HG03342 (cell line): ENCODE data around the gene TRIM17.

Experiments used
- ATAC-seq: cut with Tn5 transposase; IDR thresholded peaks from one replicate; pipeline ENCODE4 v1.9.1; 2021; ENCODE audit warnings: mild to moderate bottlenecking, moderate library complexity; ENCODE audit not compliant: unreplicated experiment

TRIM17 gene

DNA sequence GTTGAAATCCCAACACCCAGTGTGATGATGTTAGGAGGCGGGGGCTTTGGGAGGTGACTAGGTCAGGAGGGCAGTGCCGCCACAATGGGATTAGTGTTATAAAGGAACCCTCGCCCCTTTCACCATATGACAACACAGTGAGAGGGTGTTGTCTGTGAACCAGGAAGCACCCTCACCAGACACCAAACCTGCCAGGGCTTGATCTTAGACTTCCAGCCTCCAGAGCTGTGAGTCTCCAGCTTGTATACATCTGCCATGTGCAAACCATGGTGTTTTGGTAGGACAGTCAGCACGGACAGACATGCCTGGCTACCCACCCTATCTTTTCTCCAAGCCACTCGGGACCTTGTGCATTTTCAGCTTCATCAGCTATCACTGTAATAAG lies 14.0 kb downstream of the TRIM17 start:
- no peak for ATAC-seq

DNA sequence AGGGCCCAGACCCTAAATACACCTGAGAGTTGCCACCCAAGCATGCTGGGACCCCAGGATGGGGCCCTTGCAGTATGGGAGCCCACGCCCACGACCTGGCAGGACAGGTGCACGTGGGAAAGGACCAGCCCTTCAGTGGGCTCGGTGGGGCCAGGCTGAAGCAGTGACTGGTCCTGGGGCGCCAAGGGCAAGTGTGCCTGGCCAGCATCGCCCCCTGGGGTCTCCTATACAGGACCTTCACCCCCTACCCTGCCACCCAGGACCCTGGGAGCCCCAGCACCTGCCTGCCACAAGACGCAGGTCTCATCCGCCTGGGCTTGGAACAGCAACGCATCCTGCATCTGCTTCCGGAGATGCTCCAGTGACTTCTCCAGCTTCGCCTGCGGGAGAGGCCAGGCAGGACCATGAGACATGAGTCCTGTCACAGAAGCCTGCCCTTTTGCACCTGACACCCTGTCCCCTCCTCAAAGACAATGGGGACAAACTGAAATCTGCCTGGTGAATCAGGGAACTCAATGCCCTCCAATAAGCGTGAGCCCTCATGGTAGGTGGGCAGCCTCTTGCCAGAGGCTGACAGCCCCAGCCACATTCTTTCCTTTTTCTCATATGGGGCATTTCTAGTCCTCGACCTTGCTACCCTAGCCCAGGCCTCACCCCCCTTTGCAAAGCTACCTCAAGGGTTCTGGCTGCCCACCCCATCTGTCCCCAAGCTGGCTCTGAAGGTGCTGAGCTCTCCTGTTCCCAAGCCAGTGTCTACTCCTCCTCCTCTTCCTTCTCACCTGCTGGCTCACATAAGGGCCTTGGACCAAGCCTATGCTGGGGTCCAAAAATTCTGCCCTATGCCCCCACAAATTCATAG lies 14.7 kb downstream of the TRIM17 start:
- ATAC-seq, result no peak

DNA sequence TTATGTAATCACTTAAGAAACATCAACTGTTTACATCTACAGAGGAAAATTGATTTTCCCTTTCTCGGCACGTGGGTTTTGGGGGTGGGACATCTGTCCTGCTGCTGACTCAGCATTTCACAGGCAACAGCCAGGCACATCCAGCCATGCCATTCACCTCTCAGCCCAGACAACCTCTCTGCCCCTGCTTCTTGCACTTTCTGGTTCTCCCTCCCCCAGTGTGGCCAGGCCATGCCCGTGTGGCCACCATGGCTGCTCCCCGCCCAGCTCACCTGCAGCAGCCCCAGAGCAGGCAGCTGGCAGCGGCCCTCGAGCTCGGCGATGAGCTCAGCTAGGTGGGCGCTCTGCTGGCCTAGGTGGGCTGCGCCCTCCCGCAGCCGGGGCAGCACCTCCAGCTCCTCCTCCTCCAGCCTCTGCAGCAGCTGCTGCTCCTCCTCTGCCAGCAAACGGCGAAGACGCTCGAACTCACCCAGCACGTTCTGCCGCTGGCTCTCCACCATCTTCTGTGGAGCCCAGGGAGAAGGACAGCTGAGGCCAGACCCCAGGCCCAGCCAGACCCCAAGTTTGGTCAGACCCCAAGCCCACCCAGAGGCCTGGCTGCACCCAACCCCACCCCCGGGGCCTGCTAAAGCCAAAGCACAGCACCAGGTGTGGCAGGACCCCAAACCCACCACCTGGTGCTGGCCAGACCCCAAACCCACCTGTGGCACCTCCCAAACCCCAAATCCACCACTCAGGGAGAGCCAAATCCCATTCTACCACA lies 15.8 kb downstream of the TRIM17 start:
- no peak for ATAC-seq

DNA sequence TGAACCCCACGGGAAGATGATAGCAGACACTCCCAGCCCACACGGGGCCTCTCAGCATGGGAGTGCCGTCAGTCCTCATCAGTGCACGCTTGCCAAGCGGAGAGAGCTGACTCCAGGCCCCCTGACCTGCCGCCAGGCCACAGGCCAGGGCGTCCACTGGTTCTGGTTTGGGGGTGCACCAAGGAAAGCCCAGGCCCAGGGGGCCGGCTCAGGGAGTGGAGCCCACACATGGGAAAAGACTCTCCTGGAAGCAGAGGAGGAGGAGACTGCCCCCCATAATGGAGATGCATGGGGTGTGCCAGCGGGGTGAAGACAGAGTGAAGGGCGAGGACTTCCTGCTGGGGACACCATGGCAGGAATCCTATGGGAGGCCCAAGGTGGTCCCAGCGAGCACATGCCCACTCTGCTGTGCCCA lies 16.4 kb downstream of the TRIM17 start:
- no peak for ATAC-seq

DNA sequence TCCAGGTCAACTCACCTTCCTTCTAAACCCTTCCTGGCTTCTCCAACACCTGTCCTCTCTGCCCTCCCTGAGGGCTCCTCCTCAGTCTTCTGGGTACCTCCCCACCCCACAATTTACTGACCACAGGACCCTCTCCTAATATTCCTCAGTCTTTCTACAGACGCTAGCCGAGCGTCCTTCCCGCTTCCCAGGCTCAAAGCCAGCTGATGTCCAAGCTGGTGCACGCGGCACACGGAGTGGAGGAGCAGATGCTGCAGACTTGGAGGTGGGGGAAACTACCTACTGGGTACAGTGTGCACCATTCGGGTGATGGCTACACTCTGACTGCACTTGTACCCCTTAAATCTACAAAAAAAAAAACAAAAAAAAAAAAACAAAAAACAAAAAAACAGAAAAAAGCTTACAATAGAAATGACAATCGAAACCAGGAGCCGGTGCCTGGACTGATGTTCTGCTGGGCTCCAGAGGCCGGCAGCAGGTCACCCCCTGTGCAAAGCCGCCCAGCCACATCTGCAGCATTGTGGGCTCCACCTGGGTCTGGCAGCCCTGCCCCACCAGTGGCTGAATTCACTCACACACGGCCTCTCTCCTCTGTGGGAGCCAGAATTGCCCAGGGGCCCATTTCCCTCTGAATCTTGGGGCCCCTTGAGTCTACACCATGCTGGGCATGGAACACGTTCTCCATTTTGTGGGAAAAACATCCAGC lies 17.0 kb downstream of the TRIM17 start:
- ATAC-seq, result no peak

DNA sequence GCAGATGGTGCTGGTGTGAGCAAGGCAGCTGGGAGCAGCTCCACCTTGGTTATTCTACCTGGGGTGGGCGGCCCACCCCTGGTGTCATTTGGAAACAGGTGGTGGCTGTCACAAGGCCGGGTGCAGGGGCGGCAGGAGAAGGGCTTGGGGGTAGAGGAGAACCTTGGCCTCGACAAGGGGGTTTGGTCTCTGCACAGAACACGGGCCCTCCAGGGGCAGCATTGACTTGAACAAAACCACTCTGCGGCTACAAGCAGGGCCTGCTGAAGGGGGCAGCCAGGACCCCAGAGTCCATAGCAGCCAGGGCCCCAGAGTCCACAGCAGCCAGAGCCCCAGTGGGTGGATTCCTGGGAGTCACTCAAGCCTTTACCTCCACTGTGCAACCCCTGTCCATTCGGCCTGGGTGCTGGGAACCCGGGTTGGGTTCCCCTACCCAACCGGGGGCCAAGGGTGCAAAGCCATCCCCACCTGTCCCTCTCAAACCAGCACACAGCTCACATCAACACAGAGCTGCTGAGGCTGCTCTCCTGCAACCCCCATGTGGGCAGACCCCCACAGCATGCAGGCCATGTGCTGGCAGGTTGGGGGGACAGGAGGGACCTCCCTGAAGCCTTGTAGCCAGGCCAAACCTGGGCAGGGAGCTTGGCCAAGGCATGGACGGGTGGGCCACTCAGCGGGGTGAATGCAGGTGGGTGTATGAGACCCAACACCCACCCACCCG lies 17.8 kb downstream of the TRIM17 start:
- ATAC-seq, result no peak

DNA sequence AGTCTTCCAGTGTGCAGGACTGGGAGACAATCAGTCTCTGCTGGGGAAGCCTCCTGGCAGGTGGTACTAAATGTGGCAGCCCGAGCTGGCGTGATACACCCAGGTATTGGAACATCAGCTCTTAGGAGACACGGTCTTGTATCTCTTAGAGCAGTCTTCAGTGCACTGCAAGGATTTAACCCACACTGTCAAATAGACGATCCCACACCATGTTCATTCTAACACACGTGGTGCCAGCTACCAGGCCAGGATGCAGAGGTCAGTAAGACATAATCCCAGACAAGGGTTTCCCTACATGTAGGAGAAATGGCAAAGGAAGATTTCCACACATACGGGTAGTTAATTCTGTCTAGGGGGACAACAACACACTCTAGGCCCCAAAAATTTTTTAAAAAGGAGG lies 18.7 kb downstream of the TRIM17 start:
- no peak for ATAC-seq

DNA sequence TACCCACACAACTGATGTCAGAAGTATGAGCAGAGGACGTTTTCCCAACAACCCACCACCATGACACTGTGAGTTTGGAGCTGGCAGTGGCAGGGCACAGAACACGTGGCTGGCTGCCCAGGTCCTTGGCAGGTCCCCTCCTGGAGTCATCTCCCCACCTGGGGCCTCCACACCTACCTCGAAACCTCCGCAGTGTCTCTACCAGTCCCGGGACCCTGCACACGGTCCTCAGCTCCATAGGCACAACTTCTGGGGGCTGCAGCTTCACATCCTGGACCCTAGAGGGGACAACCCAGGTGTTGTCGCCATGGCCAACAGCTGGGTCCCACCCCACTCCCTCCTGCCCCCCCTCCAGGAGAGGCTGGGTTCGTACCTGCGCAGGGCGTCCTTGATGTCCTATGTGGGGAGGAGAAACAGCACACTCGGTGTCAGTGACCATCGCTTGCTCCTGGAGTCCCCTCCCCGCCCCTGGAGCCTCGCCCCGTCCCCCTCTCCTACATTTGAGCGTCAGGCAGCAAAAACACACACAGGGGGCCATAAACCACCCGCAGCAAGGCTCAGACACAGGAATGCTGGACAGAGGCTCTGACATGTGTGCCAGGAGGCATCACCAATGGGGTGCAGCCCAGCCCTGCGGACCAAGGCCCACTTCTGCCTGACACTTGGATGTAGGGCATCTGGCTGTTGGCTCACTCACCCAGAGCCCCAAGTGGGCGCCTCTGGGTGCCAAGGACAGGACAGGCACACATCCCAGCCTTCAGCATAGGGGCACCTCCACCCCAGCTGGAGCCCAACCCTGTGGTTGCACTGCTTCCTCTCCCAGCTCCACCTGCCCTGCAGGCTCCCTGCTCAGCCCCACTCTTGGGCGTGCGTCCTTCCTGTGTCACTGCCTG lies 19.6 kb downstream of the TRIM17 start:
- no peak for ATAC-seq

DNA sequence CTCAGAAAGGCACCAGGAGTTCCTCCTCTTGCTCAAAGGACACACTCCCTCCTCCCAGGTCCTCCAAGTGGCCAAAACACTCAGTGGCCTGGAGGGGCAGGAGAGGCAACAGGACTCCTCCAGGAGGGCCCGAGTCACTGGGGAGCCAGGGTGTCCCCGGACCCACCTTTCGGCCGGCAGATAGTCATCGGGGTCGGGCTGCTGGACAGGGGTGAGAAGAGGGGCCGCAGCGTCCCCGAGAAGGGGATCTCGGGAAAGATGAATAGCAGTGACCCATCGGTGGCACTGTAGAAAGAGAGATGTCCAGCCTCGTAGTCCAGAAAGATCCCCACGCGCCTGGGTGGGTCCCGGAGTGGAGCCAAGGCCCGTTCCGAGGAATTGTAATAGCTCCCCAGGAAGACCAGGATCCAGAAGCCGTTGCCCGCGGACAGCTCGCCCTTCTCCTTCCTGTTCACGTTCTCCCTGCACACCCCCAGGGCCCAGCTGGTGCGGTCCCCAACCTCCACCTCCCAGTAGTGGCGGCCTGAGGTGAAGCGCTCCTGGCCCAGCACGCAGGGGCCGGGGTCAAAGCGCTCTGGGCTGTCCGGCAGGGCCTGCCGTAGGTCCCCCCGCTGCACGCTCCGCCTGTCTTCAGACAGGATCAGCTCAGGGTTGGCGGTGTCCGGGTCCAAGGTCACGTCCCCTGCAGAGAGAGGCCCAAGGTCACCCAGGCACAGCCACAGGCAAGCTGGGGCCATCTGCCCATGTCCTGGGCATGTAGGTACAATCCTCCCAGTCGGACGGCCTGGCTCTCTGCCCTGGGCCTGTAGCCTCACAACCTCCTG lies 21.9 kb downstream of the TRIM17 start:
- ATAC-seq, result no peak

DNA sequence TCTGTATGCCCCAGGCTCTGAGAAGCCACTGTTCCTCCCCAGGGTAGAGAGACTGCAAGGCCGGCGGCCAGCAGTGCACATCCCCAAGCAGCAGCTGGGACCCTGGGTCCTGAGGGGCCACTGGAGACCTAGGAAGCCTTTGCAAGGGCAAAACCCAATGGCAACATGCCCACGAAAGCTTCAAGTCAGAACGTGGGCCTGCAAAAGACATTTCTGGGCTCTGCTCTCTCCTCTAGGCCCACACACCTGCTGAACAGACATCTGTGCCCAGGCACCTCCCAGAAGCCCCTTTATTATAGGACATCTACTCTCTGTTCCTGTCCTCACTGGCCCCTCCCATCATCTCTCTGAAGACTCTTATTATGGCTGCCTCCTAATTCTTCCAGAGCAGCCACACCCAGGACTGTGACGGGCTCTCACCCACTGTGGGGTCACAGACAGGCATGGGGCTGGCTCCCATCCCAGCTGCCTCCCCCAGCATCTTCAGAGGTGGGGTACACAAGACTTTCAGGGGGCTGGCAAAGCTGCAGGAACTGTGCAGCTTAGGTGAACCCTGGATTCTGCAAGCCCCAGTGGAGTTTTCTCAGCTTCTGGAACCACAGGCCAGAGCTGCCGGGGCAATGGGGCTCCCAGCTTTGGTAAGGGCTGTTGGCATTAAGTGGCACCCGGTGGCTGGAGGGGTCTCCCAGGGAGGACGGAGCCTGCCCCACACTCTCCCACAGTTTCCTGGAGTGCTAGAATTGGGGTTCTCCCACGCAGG lies 22.7 kb downstream of the TRIM17 start:
- no peak for ATAC-seq

DNA sequence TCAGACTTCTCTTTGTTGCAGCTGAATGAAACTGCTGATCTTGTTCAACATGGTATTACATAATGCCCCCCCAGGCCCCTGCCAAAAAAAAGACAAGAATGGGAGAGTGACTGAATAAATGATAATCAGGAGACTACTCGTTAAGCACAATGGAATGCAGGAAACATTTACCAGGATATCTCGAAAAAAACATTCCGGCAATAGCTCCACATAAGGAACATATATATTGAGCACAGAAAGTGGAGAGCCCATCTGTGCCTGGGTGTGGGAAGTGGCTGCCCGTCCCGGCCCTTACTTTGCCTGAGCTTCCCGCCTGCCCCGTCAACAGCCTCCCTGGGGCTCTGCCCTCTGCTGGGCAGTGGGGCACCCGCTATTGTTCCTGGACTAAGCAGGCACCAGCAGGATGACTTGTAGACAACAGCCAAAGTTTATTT lies 23.4 kb downstream of the TRIM17 start:
- ATAC-seq, result no peak

DNA sequence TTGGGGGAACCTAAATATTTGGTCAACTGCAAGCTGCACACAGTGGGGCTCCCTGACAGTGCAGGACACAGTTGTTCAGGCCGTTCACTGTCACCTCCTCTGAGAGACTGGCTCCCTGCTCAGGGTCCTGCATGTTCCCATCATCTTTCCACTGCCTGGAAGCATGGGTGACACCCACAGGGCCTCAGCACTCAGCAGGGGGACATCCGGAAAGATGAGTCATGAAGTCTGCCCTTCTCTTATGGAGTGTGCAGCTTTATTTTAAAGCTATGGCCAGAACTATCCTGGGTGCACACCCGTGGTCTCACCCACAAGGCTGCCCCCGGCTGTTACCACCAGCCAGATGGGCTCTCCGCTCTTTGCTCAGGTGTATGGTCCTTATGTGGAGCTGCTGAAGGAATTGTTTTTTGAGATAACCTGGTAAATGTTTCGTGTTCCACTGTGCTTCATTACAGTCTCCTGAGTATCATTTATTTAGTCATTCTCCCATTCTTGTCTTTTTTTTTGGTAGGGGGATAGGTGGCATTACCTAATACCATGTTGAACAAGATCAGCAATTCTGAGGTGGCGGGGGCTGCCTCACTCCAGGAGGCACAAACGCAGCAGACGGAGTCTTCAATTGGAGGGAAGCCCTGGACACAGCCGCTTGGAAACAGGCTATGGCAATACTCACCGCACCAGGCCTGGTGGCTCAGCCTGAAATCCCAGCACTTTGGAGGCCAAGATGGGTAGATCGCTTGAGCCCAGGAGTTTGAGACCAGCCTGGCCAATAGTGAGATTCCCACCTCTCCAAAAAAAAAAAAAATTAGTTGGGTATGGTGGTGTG lies 24.3 kb downstream of the TRIM17 start:
- no peak for ATAC-seq

DNA sequence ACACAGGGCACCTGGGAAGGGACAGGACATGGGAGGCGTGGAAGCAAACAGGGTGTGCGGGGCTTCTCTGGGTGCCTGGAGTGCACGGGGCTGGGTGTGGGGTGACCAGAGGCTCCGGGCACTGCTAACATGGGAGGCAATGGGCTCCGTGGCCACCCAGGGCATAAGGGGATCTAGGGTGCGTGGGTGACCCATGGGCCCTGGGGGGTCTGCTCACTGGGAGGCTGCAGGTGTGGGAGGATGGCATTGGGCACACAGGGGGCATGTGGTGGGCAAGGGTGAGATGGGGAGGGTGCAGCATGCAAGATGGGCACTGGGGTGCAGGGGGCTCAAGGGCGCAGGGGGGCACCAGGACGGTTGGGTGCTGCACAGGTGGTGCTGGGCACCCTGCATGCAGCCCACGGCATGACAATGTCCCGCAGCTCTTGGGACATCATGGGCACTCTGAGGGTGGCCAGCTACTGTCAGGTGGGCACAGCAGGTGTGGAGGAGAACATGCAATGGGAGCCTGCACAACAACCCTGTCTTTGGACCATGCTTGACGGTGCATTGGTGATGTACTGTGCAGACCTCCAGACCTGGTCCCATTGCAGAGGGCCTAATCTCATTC lies 25.1 kb downstream of the TRIM17 start:
- ATAC-seq, result no peak

DNA sequence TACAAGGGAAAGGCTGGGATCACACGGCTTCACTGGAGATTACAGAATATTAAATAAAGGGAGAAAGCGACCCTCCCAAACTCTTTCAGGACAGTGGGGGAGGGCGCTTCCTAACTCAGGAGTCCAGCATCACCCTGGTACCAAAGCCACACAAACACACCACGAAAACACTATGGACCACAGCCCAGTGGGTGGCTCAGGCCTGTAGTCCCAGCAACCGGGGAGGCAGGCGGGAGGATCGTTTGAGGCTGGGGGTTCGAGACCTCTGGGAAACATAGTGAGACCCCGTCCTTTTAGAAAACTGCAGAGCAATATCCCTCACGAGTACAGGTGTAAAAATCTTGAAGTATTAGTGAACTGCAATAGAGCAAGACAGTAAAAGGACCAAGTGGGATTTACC lies 26.0 kb downstream of the TRIM17 start:
- ATAC-seq, result no peak

DNA sequence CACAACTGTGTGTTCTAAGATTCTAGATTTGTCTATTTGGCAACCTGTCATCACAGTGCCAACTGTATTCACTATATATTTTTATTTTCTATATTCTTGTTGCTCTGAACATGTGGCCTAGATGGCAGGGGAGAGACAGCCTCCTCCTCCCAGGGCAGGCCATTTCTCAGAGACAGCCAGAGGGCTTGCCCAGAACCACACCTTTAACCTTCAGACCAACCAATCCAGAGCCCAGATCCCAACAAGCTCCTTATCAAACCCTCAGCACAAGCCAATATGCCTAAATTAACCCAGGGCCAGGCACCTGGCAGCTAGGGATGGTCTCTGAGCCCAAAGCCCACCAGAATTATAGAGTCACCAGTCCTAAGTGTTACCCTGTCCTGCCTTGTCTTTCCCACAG lies 29.3 kb downstream of the TRIM17 start:
- no peak for ATAC-seq

DNA sequence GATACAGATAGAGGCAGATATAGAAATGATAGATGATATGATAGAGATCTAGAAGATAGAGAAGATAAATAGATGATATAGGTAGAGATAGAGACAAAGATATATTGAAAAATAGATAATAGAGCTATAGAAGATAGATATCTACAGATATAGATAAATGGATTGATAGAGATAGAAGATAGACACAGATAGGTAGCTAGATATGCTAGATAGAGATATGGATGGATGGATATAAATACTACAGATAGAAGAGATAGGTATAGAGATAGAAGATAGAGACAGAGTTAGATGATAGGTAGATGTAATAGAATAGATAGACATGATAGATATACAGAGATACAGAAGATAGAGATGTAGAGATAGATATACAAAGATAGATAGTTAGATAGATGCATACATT lies 31.4 kb downstream of the TRIM17 start:
- ATAC-seq, result no peak

DNA sequence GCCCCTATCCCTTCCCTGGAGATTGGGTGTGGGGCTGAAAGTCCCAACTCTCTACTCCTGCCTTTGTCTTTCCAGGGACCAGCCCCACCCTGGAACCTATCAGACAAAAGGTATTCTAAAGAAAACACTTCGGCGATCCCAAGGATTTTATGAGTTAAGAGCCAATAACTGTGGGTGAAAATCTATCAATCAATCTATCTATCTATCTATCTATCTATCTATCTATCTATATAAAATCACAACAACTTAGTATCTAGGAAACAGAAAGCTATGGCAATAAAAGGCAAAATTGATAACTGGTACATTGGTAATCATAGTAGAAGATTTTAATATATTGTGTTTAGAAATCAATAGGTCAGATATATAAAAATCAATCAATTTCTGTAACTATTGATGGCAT lies 32.9 kb downstream of the TRIM17 start:
- ATAC-seq, result no peak
